GM23248 (cell line): ENCODE data around the gene FLOT1. TPM values are rescaled to one million over a fixed set of nuclear protein-coding genes. Genes with fewer than 3 reads are reported as not detected.

Experiments
- DNase-seq: peaks from one replicate; pipeline ENCODE4 v3.0.0-alpha.2; 2015
- H2AFZ ChIP-seq: fragments of 200-600 bp; sonication (generic); 2 replicates; pipeline ENCODE4 v1.6.1; 2016; ENCODE audit warnings: antibody characterized with exemption
- H3F3A ChIP-seq: fragments of 200-600 bp; sonication (generic); 2 replicates; pipeline ENCODE4 v1.6.1; 2016; ENCODE audit warnings: mild to moderate bottlenecking, antibody characterized with exemption, mixed run types; ENCODE audit not compliant: insufficient read depth
- H3K27ac ChIP-seq: fragments of 200-600 bp; sonication (generic); 2 replicates; pipeline ENCODE4 v1.5.1; 2016; ENCODE audit warnings: mild to moderate bottlenecking
- H3K27me3 ChIP-seq: fragments of 200-600 bp; sonication (generic); replicated peaks from 2 replicates; pipeline ENCODE4 v1.6.1; 2016; ENCODE audit warnings: mild to moderate bottlenecking; ENCODE audit not compliant: insufficient read depth
- H3K36me3 ChIP-seq: fragments of 200-600 bp; sonication (generic); 2 replicates; pipeline ENCODE4 v1.6.1; 2016; ENCODE audit warnings: low read depth, mild to moderate bottlenecking
- H3K4me1 ChIP-seq: fragments of 200-600 bp; sonication (generic); 2 replicates; pipeline ENCODE4 v1.6.1; 2016; ENCODE audit warnings: mild to moderate bottlenecking; ENCODE audit not compliant: insufficient read depth
- H3K4me2 ChIP-seq: fragments of 200-600 bp; sonication (generic); one replicate; pipeline ENCODE4 v1.6.1; 2016; ENCODE audit warnings: mild to moderate bottlenecking; ENCODE audit not compliant: unreplicated experiment
- H3K4me3 ChIP-seq: fragments of 200-600 bp; sonication (generic); 2 replicates; pipeline ENCODE4 v1.5.1; 2016; ENCODE audit warnings: mild to moderate bottlenecking
- H3K79me2 ChIP-seq: fragments of 200-600 bp; sonication (generic); 2 replicates; pipeline ENCODE4 v1.6.1; 2016; ENCODE audit warnings: mild to moderate bottlenecking; ENCODE audit not compliant: insufficient read depth
- H3K9ac ChIP-seq: fragments of 200-600 bp; sonication (generic); 2 replicates; pipeline ENCODE4 v1.6.1; 2016; ENCODE audit warnings: mild to moderate bottlenecking
- H3K9me2 ChIP-seq: fragments of 200-600 bp; sonication (generic); 2 replicates; pipeline ENCODE4 v1.6.1; 2016; ENCODE audit warnings: mixed run types, mild to moderate bottlenecking, moderate library complexity; ENCODE audit not compliant: insufficient read depth
- H3K9me3 ChIP-seq: fragments of 200-600 bp; sonication (generic); one replicate; pipeline ENCODE4 v1.6.1; 2017; ENCODE audit warnings: low read depth
- H4K20me1 ChIP-seq: fragments of 200-600 bp; sonication (generic); 2 replicates; pipeline ENCODE4 v1.6.0; 2016; ENCODE audit not compliant: insufficient read depth
- EZH2 ChIP-seq: fragments of 200-600 bp; sonication (generic); IDR thresholded peaks from 2 replicates; pipeline ENCODE4 v1.6.1; 2018; ENCODE audit warnings: antibody characterized with exemption, mild to moderate bottlenecking; ENCODE audit not compliant: insufficient read depth, poor library complexity, severe bottlenecking
- EZH2phosphoT487 ChIP-seq: fragments of 200-600 bp; sonication (generic); IDR thresholded peaks from 2 replicates; pipeline ENCODE4 v1.6.1; 2018; ENCODE audit warnings: antibody characterized with exemption, moderate library complexity, mild to moderate bottlenecking, low read depth; ENCODE audit not compliant: insufficient read depth
- WGBS, 2 experiments: methylation state at CpG; one replicate each; pipeline ENCODE4 v1.1.6; 2015 to 2017; ENCODE audit warnings: low lambda C conversion rate in 2 of 2, low coverage in 1 of 2; ENCODE audit errors: missing lambda C conversion rate in 2 of 2; 5-methylcytosine and 5-hydroxymethylcytosine counted together
- in situ Hi-C: fragments of 300-500 bp; cut with MboI; formaldehyde crosslinking; loops from 2 replicates; pipeline ENCODE4 v1.15.0; 2020
- polyA plus RNA-seq: library from polyadenylated mRNA; unstranded; fragments of >200 nt; fragmentation: Nextera tagmentation; extraction: Ambion mirVana; gene quantifications from 2 replicates; pipeline ENCODE4 v1.2.1, GENCODE V29; 2016
- total RNA-seq: library from RNA; depleted of rRNA; stranded (reverse); fragments of >200 nt; shearing (Covaris generic); gene quantifications from 2 replicates; pipeline ENCODE4 v1.2.3, GENCODE V29; 2014; rRNA removed

The FLOT1 gene, protein sequence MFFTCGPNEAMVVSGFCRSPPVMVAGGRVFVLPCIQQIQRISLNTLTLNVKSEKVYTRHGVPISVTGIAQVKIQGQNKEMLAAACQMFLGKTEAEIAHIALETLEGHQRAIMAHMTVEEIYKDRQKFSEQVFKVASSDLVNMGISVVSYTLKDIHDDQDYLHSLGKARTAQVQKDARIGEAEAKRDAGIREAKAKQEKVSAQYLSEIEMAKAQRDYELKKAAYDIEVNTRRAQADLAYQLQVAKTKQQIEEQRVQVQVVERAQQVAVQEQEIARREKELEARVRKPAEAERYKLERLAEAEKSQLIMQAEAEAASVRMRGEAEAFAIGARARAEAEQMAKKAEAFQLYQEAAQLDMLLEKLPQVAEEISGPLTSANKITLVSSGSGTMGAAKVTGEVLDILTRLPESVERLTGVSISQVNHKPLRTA
- 156 and 165 TPM in 2 replicates for total RNA-seq
- polyA plus RNA-seq = 162 and 171 TPM in 2 replicates

DNA sequence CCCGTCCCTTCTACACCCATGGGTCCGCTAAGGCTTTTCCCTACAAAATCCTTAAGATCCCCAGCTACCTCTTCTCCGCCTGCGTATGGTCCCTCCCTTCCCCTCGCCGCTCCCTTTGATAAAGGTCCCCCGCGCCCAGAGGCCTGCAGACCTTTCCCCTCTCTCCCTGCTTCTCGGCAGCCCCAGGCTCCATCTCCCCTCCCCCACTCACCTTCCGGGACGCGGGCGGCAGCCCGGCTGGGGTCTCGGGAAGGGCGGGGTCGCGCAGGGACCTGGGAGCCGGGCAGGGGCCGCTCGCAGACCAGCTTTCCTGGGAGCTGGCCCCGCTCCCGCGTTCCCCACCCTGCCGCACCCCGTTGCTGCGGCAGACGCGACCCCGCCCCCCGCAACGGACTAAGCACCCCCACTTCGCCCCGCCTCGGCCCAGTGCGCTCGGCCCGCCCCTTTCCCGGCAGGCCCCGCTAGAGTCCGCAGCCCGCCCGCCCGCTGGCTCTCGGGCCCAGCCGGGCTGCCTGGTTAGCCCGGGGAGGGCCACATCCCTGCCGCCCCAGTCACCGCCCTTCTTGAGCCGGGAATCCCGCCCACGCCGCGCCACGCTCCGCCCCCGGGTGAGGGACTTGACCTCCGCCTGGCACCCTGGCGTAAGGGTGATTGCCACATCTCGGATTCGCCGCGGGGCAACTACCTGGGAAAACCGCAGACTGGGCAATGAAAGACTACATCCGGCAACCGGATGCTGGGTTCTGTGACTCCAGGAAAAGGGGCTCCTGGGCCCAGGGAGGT is at the start of gene FLOT1:
TSS of gene FLOT1 (minus strand) at position 372 of the 783 bp plus-strand sequence. CDS start 498 bp downstream, outside the sequence.
- H3K9ac ChIP-seq = peak within 1 kb of the TSS; percentile 99
- DNase-seq = peak; percentile 98
- peaks cover 64% of the 10 kb centered on the region for H3K79me2 ChIP-seq
- H4K20me1 ChIP-seq = no peaks in the 10 kb centered on the region
- no peak within 1 kb of the TSS for H2AFZ ChIP-seq
- no peak for TF ChIP-seq EZH2
- TF ChIP-seq EZH2phosphoT487 = no peak
- H3K4me3 ChIP-seq = peak within 1 kb of the TSS; percentile 98
- H3K9me3 ChIP-seq = no peaks in the 10 kb centered on the region
- peak within 1 kb of the TSS; percentile 96 for H3K27ac ChIP-seq
- H3K36me3 ChIP-seq = peaks cover 28% of the 10 kb centered on the region
- H3K4me1 ChIP-seq = peaks cover 32% of the 10 kb centered on the region
- 1 to 2% methylated on average over 28 to 46 of the region's 66 CpGs for WGBS, 2 experiments
- peak within 1 kb of the TSS; percentile 85 for H3K4me2 ChIP-seq
- H3K27me3 ChIP-seq = no peaks in the 10 kb centered on the region
- peaks cover 30% of the 10 kb centered on the region for H3F3A ChIP-seq
- in situ Hi-C loops = loop anchor here (10.0 to 25.0 kb wide), 2 partner anchors 72 to 345 kb away; no protein-coding TSS in a partner anchor
- no peaks in the 10 kb centered on the region for H3K9me2 ChIP-seq

DNA sequence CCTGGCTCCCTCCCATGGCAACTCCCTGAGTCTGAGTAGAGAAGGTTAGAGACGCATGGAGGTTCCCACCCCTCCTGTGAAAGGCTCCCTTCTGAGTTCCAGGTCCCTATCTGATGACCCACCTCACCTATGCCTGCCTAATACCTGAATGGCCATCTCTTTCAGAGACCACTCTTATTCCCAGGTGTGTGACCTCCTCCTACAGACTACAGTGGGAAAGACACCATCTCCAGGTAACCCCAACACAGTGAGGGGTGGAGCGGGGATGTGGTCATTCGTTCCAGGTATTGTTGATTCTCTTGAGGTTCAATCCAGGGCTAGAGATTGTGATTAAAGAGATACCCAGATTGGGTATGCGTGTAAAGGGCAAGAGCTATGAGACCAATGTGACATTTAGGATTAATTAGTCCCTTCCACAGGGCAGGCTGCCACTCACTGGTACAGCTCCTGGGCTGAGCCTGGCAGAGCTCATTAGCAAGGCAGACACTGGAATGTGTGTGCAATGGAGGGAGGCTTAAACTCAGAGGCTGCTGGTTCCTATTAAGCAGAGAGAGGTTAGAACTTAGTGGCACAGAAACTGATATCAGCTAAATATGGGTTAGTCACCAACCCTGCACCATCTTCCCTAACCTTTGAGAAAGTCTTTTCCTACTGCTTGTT is 48.4 kb upstream of the FLOT1 start:
- Histone ChIP-seq H3K36me3 (no peaks in the 10 kb centered on the region), H3K27me3 (no peaks in the 10 kb centered on the region), H3K9ac (no peak overlapping the region), H3K4me2 (no peak overlapping the region), H3K27ac (no peak overlapping the region), H3K9me2 (no peaks in the 10 kb centered on the region), H3K4me3 (no peak overlapping the region), H3K9me3 (no peaks in the 10 kb centered on the region), H2AFZ (no peak overlapping the region), H3K4me1 (no peaks in the 10 kb centered on the region), H4K20me1 (no peaks in the 10 kb centered on the region), H3F3A (0 out of 2 replicates have a peak, but pooled peaks cover 7% of the 10 kb centered on the region), H3K79me2 (no peaks in the 10 kb centered on the region)
- in situ Hi-C loops = no loop called here
- 84 to 87% methylated on average over 4 of the region's 4 CpGs for WGBS, 2 experiments
- TF ChIP-seq EZH2 (no peak), EZH2phosphoT487 (no peak)
- DNase-seq = no peak

- WGBS, 2 experiments = 91 to 92% methylated on average over 1 of the region's 1 CpG
- no peaks in the 10 kb centered on the region for H3K9me3 ChIP-seq
- no peaks in the 10 kb centered on the region for H3K9me2 ChIP-seq
- H3F3A ChIP-seq = 0 out of 2 replicates have a peak, but pooled peaks cover 7% of the 10 kb centered on the region
- H3K79me2 ChIP-seq = no peaks in the 10 kb centered on the region
- TF ChIP-seq EZH2phosphoT487 (no peak), EZH2 (no peak)
- H4K20me1 ChIP-seq = no peaks in the 10 kb centered on the region
- no peak overlapping the region for H3K9ac ChIP-seq
- H3K4me3 ChIP-seq = no peak overlapping the region
- no peak overlapping the region for H3K4me2 ChIP-seq
- in situ Hi-C loops = no loop called here
- no peaks in the 10 kb centered on the region for H3K27me3 ChIP-seq
- no peak overlapping the region for H3K27ac ChIP-seq
- H3K36me3 ChIP-seq = no peaks in the 10 kb centered on the region
- H3K4me1 ChIP-seq = no peaks in the 10 kb centered on the region
- no peak overlapping the region for H2AFZ ChIP-seq
- no peak for DNase-seq
Observed at GRCh38 chr6:30789606-30790005, 47.1 kb upstream of the FLOT1 start.

GRCh38 chr6:30787954-30788353 is 45.5 kb upstream of the FLOT1 start:
- Histone ChIP-seq H3K9me2 (no peaks in the 10 kb centered on the region), H3K4me1 (peaks cover 5% of the 10 kb centered on the region), H3F3A (peaks cover 5% of the 10 kb centered on the region), H3K27me3 (no peaks in the 10 kb centered on the region), H3K27ac (no peak overlapping the region), H4K20me1 (no peaks in the 10 kb centered on the region), H3K9ac (no peak overlapping the region), H3K9me3 (no peaks in the 10 kb centered on the region), H3K36me3 (no peaks in the 10 kb centered on the region), H2AFZ (no peak overlapping the region), H3K4me2 (no peak overlapping the region), H3K79me2 (no peaks in the 10 kb centered on the region), H3K4me3 (no peak overlapping the region)
- no peak for TF ChIP-seq EZH2
- TF ChIP-seq EZH2phosphoT487 = no peak
- 94 to 97% methylated on average over 5 of the region's 5 CpGs for WGBS, 2 experiments
- DNase-seq = no peak
- in situ Hi-C loops = no loop called here
